GM13977 (cell line): ENCODE results near the gene NBR1.
"Not testable (repeated sequence)": the region's sequence is repeated elsewhere in the genome, so short reads cannot be mapped to it uniquely, and the experiment has no call there.

Experiments used
- DNase-seq: peaks from one replicate; pipeline ENCODE4 v3.0.0; 2012; ENCODE audit warnings: low spot score
- in situ Hi-C: fragments of 300-500 bp; cut with MboI; formaldehyde crosslinking; loops from one replicate; pipeline ENCODE4 v1.12.0; 2022; ENCODE audit warnings: low sequenced_read_pairs, low pct_unique_long_range_greater_than_20kb, mixed read lengths, inconsistent platforms; ENCODE audit not compliant: unreplicated experiment

NBR1 gene

GRCh38 chr17:43239597-43239996 lies 68.6 kb downstream of the NBR1 start:
- in situ Hi-C loops, DNase-seq: not testable (repeated sequence)

GRCh38 chr17:43240596-43241352 lies 69.8 kb downstream of the NBR1 start:
- in situ Hi-C loops, result not testable (repeated sequence)

GRCh38 chr17:43246456-43246855 lies 75.4 kb downstream of the NBR1 start:
- in situ Hi-C loops, DNase-seq: not testable (repeated sequence)

More at GRCh38 chr17:43240596-43241352, 69.8 kb downstream of the NBR1 start:
- DNase-seq, result not testable (repeated sequence)
